Heart right ventricle (tissue), 16 donors: ENCODE measurements around the gene OSM. TPM values are rescaled to one million over a fixed set of nuclear protein-coding genes. Genes with fewer than 3 reads are reported as not detected.

Experiments
- ATAC-seq, 8 donors: fragments of 200-7000 bp; cut with Tn5 transposase; one replicate each; pipeline ENCODE4 v1.9.1; 2020; ENCODE audit warnings: mild to moderate bottlenecking in 8 of 8, moderate library complexity in 8 of 8, moderate number of reproducible peaks in 1 of 8
- DNase-seq, 2 donors: peaks; one replicate each; pipeline ENCODE4 v3.0.0-alpha.2; 2020
- H3K27ac ChIP-seq, 10 donors: fragments of 200-600 bp; sonication (generic) in 2 of 10; one replicate each; pipeline versions ENCODE4 v1.5.0 to v1.8.0; 2020 to 2022; ENCODE audit warnings: mild to moderate bottlenecking in 3 of 10
- H3K27me3 ChIP-seq, 7 donors: fragments of 200-600 bp; one replicate each; pipeline ENCODE4 v1.8.0; 2021 to 2022; ENCODE audit warnings: mild to moderate bottlenecking in 2 of 7
- H3K36me3 ChIP-seq, 9 donors: fragments of 200-600 bp; sonication (generic) in 1 of 9; one replicate each; pipeline versions ENCODE4 v1.5.0 to v1.8.0; 2020 to 2022; ENCODE audit warnings: mild to moderate bottlenecking in 2 of 9
- H3K4me1 ChIP-seq, 9 donors: fragments of 200-600 bp; sonication (generic) in 1 of 9; one replicate each; pipeline versions ENCODE4 v1.5.0 to v1.8.0; 2020 to 2022; ENCODE audit warnings: mild to moderate bottlenecking in 4 of 9
- H3K4me3 ChIP-seq, 10 donors: fragments of 200-600 bp; sonication (generic) in 2 of 10; one replicate each; pipeline versions ENCODE4 v1.5.0 to v1.8.0; 2020 to 2022; ENCODE audit warnings: mild to moderate bottlenecking in 7 of 10, moderate library complexity in 2 of 10
- H3K9me3 ChIP-seq, 11 donors: fragments of 200-600 bp in 10 of 11; sonication (generic) in 2 of 11; one replicate each; pipeline versions ENCODE4 v1.5.0 to v1.8.0; 2013 to 2022; ENCODE audit warnings: mild to moderate bottlenecking in 2 of 11, control low read depth in 1 of 11, moderate library complexity in 1 of 11
- CTCF ChIP-seq, 9 donors: fragments of 200-600 bp; sonication (generic) in 2 of 9; IDR thresholded peaks; one replicate each; pipeline versions ENCODE4 v1.5.0 to v1.8.0; 2021 to 2022; ENCODE audit warnings: antibody characterized with exemption in 9 of 9, mild to moderate bottlenecking in 5 of 9, moderate library complexity in 1 of 9
- WGBS, 2 donors: extraction: QIAGEN DNeasy Blood & Tissue Kit; methylation state at CpG; one replicate each; pipeline ENCODE4 v1.1.7; 2013; ENCODE audit warnings: inconsistent platforms in 1 of 2; 5-methylcytosine and 5-hydroxymethylcytosine counted together
- intact Hi-C, 10 donors: fragments of 100-400 bp; cut with DNase I; formaldehyde crosslinking; loops; one replicate each; pipeline versions ENCODE4 v1.11.1 to v1.14.2; 2022
- polyA plus RNA-seq, 2 donors: library from polyadenylated mRNA; stranded (reverse); fragments of 200-250 nt; gene quantifications; one replicate each; pipeline ENCODE4 v1.2.3, GENCODE V29; 2013
- total RNA-seq, 10 donors: library from RNA; stranded (reverse); fragmentation: NEBNext Ultra II Directional in 3 of 10; extraction: Animal tissue kit (Norgen Biotek cat#: 25700) in 3 of 10; gene quantifications; one replicate each; pipeline versions ENCODE4 v1.2.1 to v1.2.4, GENCODE V29; 2021 to 2023
- donor health status: Arrhythmogenic right ventricular cardiomyopathy.
- donor health status: ischemic (EF 13 %, LVEDD 7.1; RV severe dilation, severe dysfunction).
- donor health status: healthy with polysubstance abuse.
- donor health status: DM: no; HTN: yes; CAD: no.
- donor health status: DM: no; HTN: no; CAD: no.
- donor health status: ischemic (EF 25% LVEDD 6.9; RV normal size, moderate dysfunction).
- donor health status: ischemic (EF 25% LVEDD 5.7; RV mildly dilated, moderate dysfunction).
- donor health status: healthy.
- donor health status: DM: yes; HTN: yes; CAD: no.
- donor health status: Ischemic cardiomyopathy.
- donor health status: ischemic (EF 35%, LVEDD 5.7; RV mildly dilated, moderate dysfunction).
- donor health status: nonischemic (EF 11% LVEDD 7.7; RV severe dilation, severe dysfunction).
- donor health status: DM: yes; HTN: yes; CAD: no.
- donor health status: PGD.
- donor health status: ischemic (EF 29% LVEDD 5.4; RV normal size, mild dysfunction).
- donor health status: nonischemic (EF 23%, LVEDD 6.1; RV moderate dilation, normal function).

The OSM gene
- total and polyA plus RNA-seq, 12 donors = 0.20 to 2.8 (median 0.41) TPM; not detected in 3

- intact Hi-C loops = no loop called here
- Histone ChIP-seq H3K4me3 (no peak overlapping the region), H3K36me3 (no peaks in the 10 kb centered on the region), H3K27ac (peak overlapping the region; percentile 31 to 92 (median 75)), H3K9me3 (no peaks in the 10 kb centered on the region), H3K4me1 (peaks cover 34 to 100% (median 94%) of the 10 kb centered on the region in 9 donors), H3K27me3 (no peaks in the 10 kb centered on the region)
- no peak for DNase-seq
- 64 to 65% methylated on average over 7 of the region's 7 CpGs for WGBS, 2 donors
- peak in 7 of 8 donors; percentile 5 to 49 (median 14) for ATAC-seq
- no peak for TF ChIP-seq CTCF (IDR thresholded peaks at IDR 0.05)
Observed at GRCh38 chr22:30309951-30310741, 43.5 kb upstream of the OSM start.

GRCh38 chr22:30308518-30309230 lies 42.0 kb upstream of the OSM start:
- H3K36me3 ChIP-seq = peaks cover 0 to 8% (median 0%) of the 10 kb centered on the region in 9 donors
- peaks cover 44 to 100% (median 95%) of the 10 kb centered on the region in 9 donors for H3K4me1 ChIP-seq
- H3K9me3 ChIP-seq = no peaks in the 10 kb centered on the region
- H3K4me3 ChIP-seq = no peak overlapping the region
- H3K27ac ChIP-seq = peak overlapping the region in 5 of 10 donors; percentile 12 to 92 (median 33)
- H3K27me3 ChIP-seq = no peaks in the 10 kb centered on the region
- DNase-seq (no peak), ATAC-seq (no peak)
- intact Hi-C loops = no loop called here
- 77 to 79% methylated on average over 5 of the region's 5 CpGs for WGBS, 2 donors
- no peak for TF ChIP-seq CTCF (IDR thresholded peaks at IDR 0.05)

DNA sequence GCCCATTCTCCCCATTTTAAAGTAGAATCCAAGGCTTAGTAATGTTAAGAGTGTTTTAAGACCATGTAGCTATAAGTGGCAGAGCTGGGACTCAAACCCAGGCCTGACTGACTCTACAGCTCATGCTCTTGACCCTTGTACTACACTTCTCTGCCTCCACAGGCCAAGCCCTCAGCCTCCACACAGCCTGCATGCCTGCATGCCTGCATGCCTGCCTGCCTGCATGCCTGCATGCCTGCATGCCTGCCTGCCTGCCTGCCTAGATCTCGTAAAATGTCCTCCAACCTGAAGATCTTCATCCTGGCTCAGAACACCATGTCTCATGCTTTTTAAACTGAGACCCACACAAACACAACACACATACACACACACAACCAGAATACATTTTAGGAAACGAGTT lies 41.4 kb upstream of the OSM start:
- Histone ChIP-seq H3K9me3 (no peaks in the 10 kb centered on the region), H3K4me1 (peaks cover 42 to 100% (median 98%) of the 10 kb centered on the region in 9 donors), H3K36me3 (peaks cover 0 to 14% (median 0%) of the 10 kb centered on the region in 9 donors), H3K27me3 (no peaks in the 10 kb centered on the region), H3K4me3 (no peak overlapping the region), H3K27ac (peak overlapping the region in 2 of 10 donors; percentile 33 to 92)
- ATAC-seq (no peak), DNase-seq (no peak)
- intact Hi-C loops = no loop called here
- 86 to 89% methylated on average over 2 of the region's 2 CpGs for WGBS, 2 donors
- no peak for TF ChIP-seq CTCF (IDR thresholded peaks at IDR 0.05)

DNA sequence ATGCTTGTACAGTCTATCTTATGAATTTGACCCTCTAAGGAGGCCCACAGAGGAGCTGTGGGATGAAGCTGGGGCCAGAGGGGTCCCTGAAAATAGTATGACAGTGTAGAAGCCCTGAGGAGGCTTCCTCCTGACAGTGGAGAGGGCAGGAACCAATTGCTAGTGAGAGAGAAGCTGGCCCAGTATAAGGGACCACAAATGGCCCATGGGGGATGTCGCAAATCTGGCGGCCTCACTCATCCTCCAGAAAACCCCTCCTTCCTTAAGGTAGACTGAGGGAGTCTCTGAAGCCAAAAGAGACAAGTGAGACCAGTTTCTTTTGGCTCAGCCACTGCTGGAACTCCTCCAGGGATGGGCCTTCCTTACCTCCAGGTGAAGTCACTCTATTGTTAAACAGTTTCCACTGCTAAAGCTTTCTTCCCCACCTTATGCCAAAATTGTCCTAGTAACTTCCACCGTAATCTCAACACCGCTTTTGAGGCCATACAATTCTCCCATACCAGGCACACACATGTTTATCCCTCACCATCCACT lies 40.5 kb upstream of the OSM start:
- Histone ChIP-seq H3K4me1 (peaks cover 47 to 100% (median 98%) of the 10 kb centered on the region in 9 donors), H3K36me3 (peaks cover 0 to 19% (median 0%) of the 10 kb centered on the region in 9 donors), H3K27ac (peak overlapping the region in 9 of 10 donors; percentile 1 to 92 (median 82)), H3K4me3 (no peak overlapping the region), H3K9me3 (no peaks in the 10 kb centered on the region), H3K27me3 (no peaks in the 10 kb centered on the region)
- DNase-seq (no peak), ATAC-seq (no peak)
- TF ChIP-seq CTCF (IDR thresholded peaks at IDR 0.05) = no peak
- intact Hi-C loops = no loop called here
- 72 to 76% methylated on average over 4 of the region's 4 CpGs for WGBS, 2 donors
